ENCODE measurements around the gene RTP2. TPM values are rescaled to one million over a fixed set of nuclear protein-coding genes. Genes with fewer than 3 reads are reported as not detected.

Gene RTP2
- total and polyA plus RNA-seq, 9 of the 15 experiments (the other 6 are each of a cell fraction or from before 2014, with no cell fraction given), result not detected

DNA sequence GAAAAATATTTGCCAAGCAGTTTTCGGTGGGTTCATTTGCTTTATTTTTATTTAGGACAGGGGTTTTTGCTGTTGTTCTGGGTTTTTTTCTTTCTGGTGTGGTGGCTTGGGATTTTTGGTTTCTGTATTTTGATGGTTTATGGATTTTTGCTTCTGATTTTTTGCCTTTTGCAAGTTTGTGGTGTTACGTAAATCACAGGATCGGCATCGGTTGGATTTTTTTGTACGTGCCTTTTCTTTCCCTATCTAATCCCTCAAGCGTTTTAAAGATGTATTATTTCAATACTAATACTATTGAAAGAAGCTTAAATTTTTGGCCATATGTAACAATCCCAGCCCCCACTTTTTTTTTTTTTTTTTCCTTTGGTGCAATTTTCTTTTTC is 43.7 kb upstream of the RTP2 start (continued):
- TF ChIP-seq, protein P1, sequence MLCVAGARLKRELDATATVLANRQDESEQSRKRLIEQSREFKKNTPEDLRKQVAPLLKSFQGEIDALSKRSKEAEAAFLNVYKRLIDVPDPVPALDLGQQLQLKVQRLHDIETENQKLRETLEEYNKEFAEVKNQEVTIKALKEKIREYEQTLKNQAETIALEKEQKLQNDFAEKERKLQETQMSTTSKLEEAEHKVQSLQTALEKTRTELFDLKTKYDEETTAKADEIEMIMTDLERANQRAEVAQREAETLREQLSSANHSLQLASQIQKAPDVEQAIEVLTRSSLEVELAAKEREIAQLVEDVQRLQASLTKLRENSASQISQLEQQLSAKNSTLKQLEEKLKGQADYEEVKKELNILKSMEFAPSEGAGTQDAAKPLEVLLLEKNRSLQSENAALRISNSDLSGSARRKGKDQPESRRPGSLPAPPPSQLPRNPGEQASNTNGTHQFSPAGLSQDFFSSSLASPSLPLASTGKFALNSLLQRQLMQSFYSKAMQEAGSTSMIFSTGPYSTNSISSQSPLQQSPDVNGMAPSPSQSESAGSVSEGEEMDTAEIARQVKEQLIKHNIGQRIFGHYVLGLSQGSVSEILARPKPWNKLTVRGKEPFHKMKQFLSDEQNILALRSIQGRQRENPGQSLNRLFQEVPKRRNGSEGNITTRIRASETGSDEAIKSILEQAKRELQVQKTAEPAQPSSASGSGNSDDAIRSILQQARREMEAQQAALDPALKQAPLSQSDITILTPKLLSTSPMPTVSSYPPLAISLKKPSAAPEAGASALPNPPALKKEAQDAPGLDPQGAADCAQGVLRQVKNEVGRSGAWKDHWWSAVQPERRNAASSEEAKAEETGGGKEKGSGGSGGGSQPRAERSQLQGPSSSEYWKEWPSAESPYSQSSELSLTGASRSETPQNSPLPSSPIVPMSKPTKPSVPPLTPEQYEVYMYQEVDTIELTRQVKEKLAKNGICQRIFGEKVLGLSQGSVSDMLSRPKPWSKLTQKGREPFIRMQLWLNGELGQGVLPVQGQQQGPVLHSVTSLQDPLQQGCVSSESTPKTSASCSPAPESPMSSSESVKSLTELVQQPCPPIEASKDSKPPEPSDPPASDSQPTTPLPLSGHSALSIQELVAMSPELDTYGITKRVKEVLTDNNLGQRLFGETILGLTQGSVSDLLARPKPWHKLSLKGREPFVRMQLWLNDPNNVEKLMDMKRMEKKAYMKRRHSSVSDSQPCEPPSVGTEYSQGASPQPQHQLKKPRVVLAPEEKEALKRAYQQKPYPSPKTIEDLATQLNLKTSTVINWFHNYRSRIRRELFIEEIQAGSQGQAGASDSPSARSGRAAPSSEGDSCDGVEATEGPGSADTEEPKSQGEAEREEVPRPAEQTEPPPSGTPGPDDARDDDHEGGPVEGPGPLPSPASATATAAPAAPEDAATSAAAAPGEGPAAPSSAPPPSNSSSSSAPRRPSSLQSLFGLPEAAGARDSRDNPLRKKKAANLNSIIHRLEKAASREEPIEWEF (CRISPR knock-in tag; IDR thresholded peaks at IDR 0.05), result 0 out of 2 replicates have a peak, but pooled peaks have one; percentile 3
- TF ChIP-seq HDAC8 (tag; IDR thresholded peaks at IDR 0.05) (no peak), HCFC1 (IDR thresholded peaks at IDR 0.05; ENCODE audit: low read depth, low read length) (no peak), SMARCA5 (IDR thresholded peaks at IDR 0.05) (peak; percentile 17; the same call in 1 of the 2 replicates)
- TF ChIP-seq, protein P2, sequence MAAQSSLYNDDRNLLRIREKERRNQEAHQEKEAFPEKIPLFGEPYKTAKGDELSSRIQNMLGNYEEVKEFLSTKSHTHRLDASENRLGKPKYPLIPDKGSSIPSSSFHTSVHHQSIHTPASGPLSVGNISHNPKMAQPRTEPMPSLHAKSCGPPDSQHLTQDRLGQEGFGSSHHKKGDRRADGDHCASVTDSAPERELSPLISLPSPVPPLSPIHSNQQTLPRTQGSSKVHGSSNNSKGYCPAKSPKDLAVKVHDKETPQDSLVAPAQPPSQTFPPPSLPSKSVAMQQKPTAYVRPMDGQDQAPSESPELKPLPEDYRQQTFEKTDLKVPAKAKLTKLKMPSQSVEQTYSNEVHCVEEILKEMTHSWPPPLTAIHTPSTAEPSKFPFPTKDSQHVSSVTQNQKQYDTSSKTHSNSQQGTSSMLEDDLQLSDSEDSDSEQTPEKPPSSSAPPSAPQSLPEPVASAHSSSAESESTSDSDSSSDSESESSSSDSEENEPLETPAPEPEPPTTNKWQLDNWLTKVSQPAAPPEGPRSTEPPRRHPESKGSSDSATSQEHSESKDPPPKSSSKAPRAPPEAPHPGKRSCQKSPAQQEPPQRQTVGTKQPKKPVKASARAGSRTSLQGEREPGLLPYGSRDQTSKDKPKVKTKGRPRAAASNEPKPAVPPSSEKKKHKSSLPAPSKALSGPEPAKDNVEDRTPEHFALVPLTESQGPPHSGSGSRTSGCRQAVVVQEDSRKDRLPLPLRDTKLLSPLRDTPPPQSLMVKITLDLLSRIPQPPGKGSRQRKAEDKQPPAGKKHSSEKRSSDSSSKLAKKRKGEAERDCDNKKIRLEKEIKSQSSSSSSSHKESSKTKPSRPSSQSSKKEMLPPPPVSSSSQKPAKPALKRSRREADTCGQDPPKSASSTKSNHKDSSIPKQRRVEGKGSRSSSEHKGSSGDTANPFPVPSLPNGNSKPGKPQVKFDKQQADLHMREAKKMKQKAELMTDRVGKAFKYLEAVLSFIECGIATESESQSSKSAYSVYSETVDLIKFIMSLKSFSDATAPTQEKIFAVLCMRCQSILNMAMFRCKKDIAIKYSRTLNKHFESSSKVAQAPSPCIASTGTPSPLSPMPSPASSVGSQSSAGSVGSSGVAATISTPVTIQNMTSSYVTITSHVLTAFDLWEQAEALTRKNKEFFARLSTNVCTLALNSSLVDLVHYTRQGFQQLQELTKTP (IDR thresholded peaks at IDR 0.05; ENCODE audit: low read depth in 1 of 2, partially characterized antibody in 2 of 2), result peak in 1 of 2 experiments; percentile 60

Measured in K562 (cell line).